SK-N-SH (cell line): ENCODE measurements around the gene PLCB3. TPM values are rescaled to one million over a fixed set of nuclear protein-coding genes. Genes with fewer than 3 reads are reported as not detected.
A peak's percentile ranks its signal among the peaks of the same experiment; 100 is the strongest.

Source experiments
- CTCF ChIA-PET: fragments of 300-600, 350-600 bp; formaldehyde crosslinking; extraction: SDS; loops from one replicate; lab custom pipeline; 2021; lab: Yijun Ruan, JAX
- POLR2A ChIA-PET: fragments of 350-600 bp; sonication (Branson Sonifier 250); formaldehyde crosslinking; extraction: SDS; loops from one replicate; lab custom pipeline; 2020; ENCODE audit warnings: antibody characterized with exemption, inconsistent platforms; lab: Yijun Ruan, JAX
- DNase-seq: peaks from one replicate; pipeline ENCODE4 v3.0.0; 2012
- H2AFZ ChIP-seq: fragments of 200-600 bp; sonication (generic); 2 replicates; pipeline ENCODE4 v1.8.1; 2016; ENCODE audit warnings: antibody characterized with exemption, mild to moderate bottlenecking, low read depth
- H3F3A ChIP-seq: fragments of 200-600 bp; sonication (generic); replicated peaks from 2 replicates; pipeline ENCODE3; 2016; ENCODE audit warnings: antibody characterized with exemption, mild to moderate bottlenecking; ENCODE audit not compliant: insufficient read depth
- H3K27ac ChIP-seq, 2 experiments: fragments of 200-500 bp in 1 of 2; fragments of 200-600 bp in 1 of 2; sonication (Bioruptor generic) in 1 of 2; sonication (generic), shearing (Covaris generic) in 1 of 2; 2 replicates each; pipeline versions ENCODE4 v1.5.1 to v1.6.1; 2014 to 2016; ENCODE audit warnings: low read depth in 2 of 2, inconsistent platforms in 1 of 2, low read length in 1 of 2, mild to moderate bottlenecking in 1 of 2, mixed read lengths in 1 of 2
- H3K27me3 ChIP-seq: fragments of 200-600 bp; sonication (generic), shearing (Covaris generic); 2 replicates; pipeline ENCODE4 v1.6.1; 2016; ENCODE audit warnings: mixed run types; ENCODE audit not compliant: insufficient read depth
- H3K36me3 ChIP-seq, 2 experiments: fragments of 200-500 bp in 1 of 2; fragments of 200-600 bp in 1 of 2; sonication (Bioruptor generic) in 1 of 2; sonication (generic) in 1 of 2; replicated peaks in 1 of 2; 2 replicates each; pipeline versions ENCODE3 to v1.5.1; 2014 to 2016; ENCODE audit warnings: low read length in 1 of 2, mild to moderate bottlenecking in 1 of 2; ENCODE audit not compliant: insufficient read depth in 2 of 2, control insufficient read depth in 1 of 2
- H3K4me1 ChIP-seq, 2 experiments: fragments of 200-500 bp in 1 of 2; fragments of 200-600 bp in 1 of 2; sonication (Bioruptor generic) in 1 of 2; sonication (generic), shearing (Covaris generic) in 1 of 2; 2 replicates each; pipeline versions ENCODE4 v1.5.1 to v1.6.1; 2014 to 2016; ENCODE audit warnings: low read depth in 1 of 2, low read length in 1 of 2, mixed run types in 1 of 2; ENCODE audit not compliant: insufficient read depth in 2 of 2, control insufficient read depth in 1 of 2
- H3K4me2 ChIP-seq: fragments of 200-600 bp; sonication (generic), shearing (Covaris generic); 2 replicates; pipeline ENCODE4 v1.6.1; 2017; ENCODE audit warnings: mixed run types
- H3K4me3 ChIP-seq, 2 experiments: fragments of 200-500 bp in 1 of 2; fragments of 200-600 bp in 1 of 2; sonication (Bioruptor generic) in 1 of 2; sonication (generic), shearing (Covaris generic) in 1 of 2; 2 replicates each; pipeline versions ENCODE4 v1.5.1 to v1.8.1; 2014 to 2016; ENCODE audit warnings: low read depth in 2 of 2, inconsistent platforms in 1 of 2, low read length in 1 of 2, mild to moderate bottlenecking in 1 of 2, mixed read lengths in 1 of 2, moderate library complexity in 1 of 2
- H3K79me2 ChIP-seq: fragments of 200-600 bp; sonication (generic); 2 replicates; pipeline ENCODE4 v1.8.1; 2017; ENCODE audit warnings: mild to moderate bottlenecking; ENCODE audit not compliant: insufficient read depth
- H3K9ac ChIP-seq: fragments of 200-600 bp; sonication (generic); 2 replicates; pipeline ENCODE4 v1.6.1; 2017; ENCODE audit warnings: mixed run types
- H3K9me2 ChIP-seq: fragments of 200-600 bp; sonication (generic); 2 replicates; pipeline ENCODE4 v1.6.1; 2017; ENCODE audit warnings: mixed run types
- H3K9me3 ChIP-seq: fragments of 200-600 bp; sonication (generic); 2 replicates; pipeline ENCODE4 v1.6.1; 2017; ENCODE audit warnings: mixed run types, mild to moderate bottlenecking, moderate library complexity
- H4K20me1 ChIP-seq: fragments of 200-600 bp; sonication (generic); 2 replicates; pipeline ENCODE4 v1.6.1; 2017; ENCODE audit warnings: mild to moderate bottlenecking, mixed run types; ENCODE audit not compliant: insufficient read depth
- CHD2 ChIP-seq: fragments of 150-350 bp; IDR thresholded peaks from 2 replicates; pipeline ENCODE4 v1.6.1; 2018; ENCODE audit warnings: low read length; ENCODE audit not compliant: partially characterized antibody
- ELF1 ChIP-seq: IDR thresholded peaks from 2 replicates; pipeline ENCODE4 v1.4.0; 2012
- EP300 ChIP-seq, 2 experiments: IDR thresholded peaks; 2 replicates each; pipeline versions ENCODE4 v1.4.0 to v1.6.1; 2012; ENCODE audit warnings: borderline replicate concordance in 1 of 2, low read depth in 1 of 2, low read length in 1 of 2
- EZH2phosphoT487 ChIP-seq: fragments of 200-600 bp; sonication (generic); IDR thresholded peaks from 2 replicates; pipeline ENCODE4 v1.6.1; 2017; ENCODE audit warnings: low read depth, mixed run types, mild to moderate bottlenecking, antibody characterized with exemption, moderate library complexity, borderline replicate concordance
- FOSL2 ChIP-seq: IDR thresholded peaks from 2 replicates; pipeline ENCODE4 v1.4.0; 2012; ENCODE audit warnings: low read depth, mild to moderate bottlenecking, moderate library complexity, borderline replicate concordance
- GATA2 ChIP-seq: sonication (generic); formaldehyde crosslinking; IDR thresholded peaks from 2 replicates; pipeline ENCODE4 v1.5.0; 2020; ENCODE audit warnings: mild to moderate bottlenecking, missing genetic modification reagents
- MXI1 ChIP-seq: IDR thresholded peaks from 2 replicates; pipeline ENCODE4 v1.6.1; 2012; ENCODE audit warnings: mild to moderate bottlenecking, low read depth, low read length, improper control_type of control experiment
- NFIC ChIP-seq: IDR thresholded peaks from 2 replicates; pipeline ENCODE4 v1.4.0; 2012; ENCODE audit warnings: borderline replicate concordance
- RFX5 ChIP-seq: IDR thresholded peaks from 2 replicates; pipeline ENCODE4 v1.6.1; 2012; ENCODE audit warnings: mild to moderate bottlenecking, improper control_type of control experiment, low read length
- RXRA ChIP-seq: IDR thresholded peaks from 2 replicates; pipeline ENCODE4 v1.4.0; 2012; ENCODE audit warnings: low read depth, mild to moderate bottlenecking, borderline replicate concordance
- SMC3 ChIP-seq: IDR thresholded peaks from 2 replicates; pipeline ENCODE4 v1.6.1; 2012; ENCODE audit warnings: low read depth, low read length, improper control_type of control experiment
- TEAD4 ChIP-seq: IDR thresholded peaks from 2 replicates; pipeline ENCODE4 v1.4.0; 2012; ENCODE audit warnings: mild to moderate bottlenecking, borderline replicate concordance; ENCODE audit not compliant: insufficient read depth
- YY1 ChIP-seq: IDR thresholded peaks from 2 replicates; pipeline ENCODE4 v1.4.0; 2012; ENCODE audit warnings: low read depth, mild to moderate bottlenecking
- WGBS: methylation state at CpG from one replicate; pipeline ENCODE4 v1.1.6; 2017; ENCODE audit warnings: low lambda C conversion rate; 5-methylcytosine and 5-hydroxymethylcytosine counted together
- polyA plus RNA-seq, 3 experiments: library from polyadenylated mRNA; depleted of rRNA; stranded (reverse); fragments of >200 nt; gene quantifications; 2 replicates each; pipeline ENCODE4 v1.2.3, GENCODE V29; 2012
- TF ChIP-seq, protein P1 (sequence below): fragments of 150-350 bp; IDR thresholded peaks from 2 replicates; pipeline ENCODE4 v1.6.1; 2016; ENCODE audit warnings: mild to moderate bottlenecking, low read depth, low read length
- TF ChIP-seq, protein P2 (sequence below): IDR thresholded peaks from 2 replicates; pipeline ENCODE4 v1.6.1; 2012; ENCODE audit warnings: mild to moderate bottlenecking, low read depth, low read length, moderate library complexity
- TF ChIP-seq, protein P3 (sequence below): IDR thresholded peaks from 2 replicates; pipeline ENCODE4; 2012
- TF ChIP-seq, protein P4 (sequence below): IDR thresholded peaks from 2 replicates; pipeline ENCODE4 v1.4.0; 2012; ENCODE audit warnings: low read depth

Gene PLCB3
- polyA plus RNA-seq, 1 of the 3 experiments (the other 2 are of a cell fraction) = 30.4 TPM

DNA sequence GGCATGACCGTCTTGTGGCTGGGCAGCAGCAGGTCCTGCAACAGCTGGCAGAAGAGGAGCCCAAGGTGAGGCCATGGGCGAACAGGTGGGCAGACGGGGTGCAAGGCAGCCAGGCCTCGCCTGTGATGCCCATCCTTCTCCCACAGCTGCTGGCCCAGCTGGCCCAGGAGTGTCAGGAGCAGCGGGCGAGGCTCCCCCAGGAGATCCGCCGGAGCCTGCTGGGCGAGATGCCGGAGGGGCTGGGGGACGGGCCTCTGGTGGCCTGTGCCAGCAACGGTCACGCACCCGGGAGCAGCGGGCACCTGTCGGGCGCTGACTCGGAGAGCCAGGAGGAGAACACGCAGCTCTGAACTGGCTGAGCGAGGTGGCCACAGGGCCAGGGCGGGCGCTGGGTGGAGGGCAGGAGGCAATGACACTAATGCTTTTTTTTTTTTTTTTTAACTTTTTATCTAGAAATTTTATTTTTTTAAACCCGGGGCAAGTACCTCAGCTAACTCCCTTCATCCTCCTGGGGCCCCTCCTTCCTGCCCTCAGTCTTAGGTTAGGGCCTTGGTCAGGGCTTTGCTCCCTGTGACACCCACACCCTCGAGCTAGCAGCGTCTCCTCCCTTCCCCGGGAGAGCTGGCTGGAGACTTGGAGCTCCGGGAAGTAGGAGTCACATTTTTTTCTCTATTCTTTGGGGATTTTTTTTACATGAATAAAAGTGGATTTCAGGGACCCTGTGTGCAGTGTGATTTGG is 16.0 kb downstream of the PLCB3 start:
- Histone ChIP-seq H3K4me2 (no peak overlapping the region), H3K9me3 (no peaks in the 10 kb centered on the region), H3K27ac (peak overlapping the region; percentile 88 to 97; a peak in 3 of 4 replicates), H3K79me2 (peaks cover 10% of the 10 kb centered on the region), H3K9me2 (no peaks in the 10 kb centered on the region), H4K20me1 (no peaks in the 10 kb centered on the region), H3K4me3 (no peak overlapping the region), H3K4me1 (peaks cover 12 to 60% of the 10 kb centered on the region in 2 experiments; a peak in 3 of 4 replicates), H2AFZ (no peak overlapping the region), H3K36me3 (peaks cover 15 to 25% of the 10 kb centered on the region in 2 experiments), H3F3A (peaks cover 34% of the 10 kb centered on the region), H3K27me3 (no peaks in the 10 kb centered on the region)
- POLR2A ChIA-PET = interaction anchor here (0.7 to 6.5 kb wide), 4 partner anchors 21 to 1235 kb away, joined by 3 to 112 read pairs (median 4); partner anchors contain the start of genes FKBP2, NUDT22, PLCB3 and PPP1R14B
- CTCF ChIA-PET = interaction anchor here (0.8 to 6.9 kb wide), 5 partner anchors 13 to 92 kb away, joined by 3 to 89 read pairs (median 4); partner anchors contain the start of genes ESRRA, PLCB3 and RPS6KA4
- no peak for DNase-seq
- TF ChIP-seq EZH2phosphoT487 = no peak
- TF ChIP-seq TEAD4 = no peak
- TF ChIP-seq, protein P1, sequence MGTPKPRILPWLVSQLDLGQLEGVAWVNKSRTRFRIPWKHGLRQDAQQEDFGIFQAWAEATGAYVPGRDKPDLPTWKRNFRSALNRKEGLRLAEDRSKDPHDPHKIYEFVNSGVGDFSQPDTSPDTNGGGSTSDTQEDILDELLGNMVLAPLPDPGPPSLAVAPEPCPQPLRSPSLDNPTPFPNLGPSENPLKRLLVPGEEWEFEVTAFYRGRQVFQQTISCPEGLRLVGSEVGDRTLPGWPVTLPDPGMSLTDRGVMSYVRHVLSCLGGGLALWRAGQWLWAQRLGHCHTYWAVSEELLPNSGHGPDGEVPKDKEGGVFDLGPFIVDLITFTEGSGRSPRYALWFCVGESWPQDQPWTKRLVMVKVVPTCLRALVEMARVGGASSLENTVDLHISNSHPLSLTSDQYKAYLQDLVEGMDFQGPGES = no peak
- TF ChIP-seq, all 33 proteins: peak for 0
- no peak overlapping the region for H3K9ac ChIP-seq
- WGBS = 90% methylated on average over 21 of the region's 27 CpGs

DNA sequence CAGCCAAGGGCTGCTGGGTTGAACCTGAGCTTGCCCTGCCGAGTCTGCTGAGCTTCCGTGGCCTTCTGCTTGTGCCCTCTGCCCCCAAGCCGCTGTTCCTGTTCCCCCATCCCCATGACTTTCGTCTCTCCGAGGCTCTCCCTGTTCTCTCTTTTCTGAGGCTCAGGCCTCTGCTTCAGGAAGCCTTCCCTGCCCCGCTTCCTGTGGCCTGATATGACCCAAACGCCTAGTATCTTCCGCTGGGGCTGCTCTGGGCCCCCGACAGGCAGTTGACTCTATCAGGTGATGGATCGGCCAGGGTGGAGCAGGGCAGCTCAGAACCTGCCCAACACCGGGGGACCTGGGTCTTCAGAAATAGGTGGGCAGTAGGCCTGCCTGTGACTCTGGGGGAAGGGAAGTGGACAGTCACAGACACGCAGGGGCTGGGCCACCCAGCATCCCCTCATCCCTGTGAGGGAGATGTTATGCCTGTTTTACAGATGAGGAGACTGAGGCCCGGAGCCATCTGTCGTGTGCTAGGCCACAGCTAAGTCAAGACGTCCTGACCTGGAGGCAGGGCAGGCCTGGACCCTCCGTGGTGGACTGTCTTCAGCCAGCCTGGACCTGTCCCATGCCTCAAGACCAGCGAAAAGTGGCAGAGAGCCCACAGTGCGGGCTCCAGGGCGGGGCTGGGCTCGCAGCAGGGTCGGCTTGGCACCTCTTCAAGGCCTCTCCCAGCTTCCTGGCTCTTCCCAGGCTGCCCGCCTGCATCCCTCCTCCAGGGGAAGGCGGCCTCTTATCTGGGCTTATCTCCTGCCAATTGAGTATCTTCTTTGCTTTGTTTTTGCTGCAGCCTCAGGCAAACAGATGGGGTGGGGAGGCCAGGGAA is 16.9 kb downstream of the PLCB3 start:
- peak; percentile 77 for DNase-seq
- ChIA-PET CTCF (interaction anchor here (0.6 to 6.9 kb wide), 11 partner anchors 10 to 376 kb away, joined by 3 to 89 read pairs (median 4); partner anchors contain the start of genes ESRRA, KCNK4, PLCB3 and PRDX5), POLR2A (interaction anchor here (0.9 to 6.5 kb wide), 8 partner anchors 11 to 64 kb away, joined by 3 to 112 read pairs (median 3); partner anchors contain the start of genes BAD, ESRRA, FKBP2 and NUDT22)
- H3K4me1 ChIP-seq = peaks cover 12 to 55% of the 10 kb centered on the region in 2 experiments; a peak in 3 of 4 replicates
- no peak overlapping the region for H2AFZ ChIP-seq
- peaks cover 19% of the 10 kb centered on the region for H3K79me2 ChIP-seq
- H4K20me1 ChIP-seq = no peaks in the 10 kb centered on the region
- peaks cover 40% of the 10 kb centered on the region for H3F3A ChIP-seq
- WGBS = 74% methylated on average over 16 of the region's 23 CpGs
- H3K9me2 ChIP-seq = no peaks in the 10 kb centered on the region
- H3K36me3 ChIP-seq = peaks cover 15 to 20% of the 10 kb centered on the region in 2 experiments
- H3K27ac ChIP-seq = peak overlapping the region; percentile 88 to 97
- H3K27me3 ChIP-seq = no peaks in the 10 kb centered on the region
- peak overlapping the region; percentile 89 for H3K4me2 ChIP-seq
- H3K9me3 ChIP-seq = no peaks in the 10 kb centered on the region
- peak overlapping the region in 1 of 2 experiments; percentile 60; a peak in 2 of 4 replicates for H3K4me3 ChIP-seq
- H3K9ac ChIP-seq = peak overlapping the region; percentile 63
- TF ChIP-seq TEAD4 = no peak
- TF ChIP-seq EZH2phosphoT487 = no peak
- TF ChIP-seq CHD2 = peak; percentile 6
- TF ChIP-seq ELF1 = no peak
- TF ChIP-seq GATA2 = peak; percentile 90
- TF ChIP-seq, protein P2, sequence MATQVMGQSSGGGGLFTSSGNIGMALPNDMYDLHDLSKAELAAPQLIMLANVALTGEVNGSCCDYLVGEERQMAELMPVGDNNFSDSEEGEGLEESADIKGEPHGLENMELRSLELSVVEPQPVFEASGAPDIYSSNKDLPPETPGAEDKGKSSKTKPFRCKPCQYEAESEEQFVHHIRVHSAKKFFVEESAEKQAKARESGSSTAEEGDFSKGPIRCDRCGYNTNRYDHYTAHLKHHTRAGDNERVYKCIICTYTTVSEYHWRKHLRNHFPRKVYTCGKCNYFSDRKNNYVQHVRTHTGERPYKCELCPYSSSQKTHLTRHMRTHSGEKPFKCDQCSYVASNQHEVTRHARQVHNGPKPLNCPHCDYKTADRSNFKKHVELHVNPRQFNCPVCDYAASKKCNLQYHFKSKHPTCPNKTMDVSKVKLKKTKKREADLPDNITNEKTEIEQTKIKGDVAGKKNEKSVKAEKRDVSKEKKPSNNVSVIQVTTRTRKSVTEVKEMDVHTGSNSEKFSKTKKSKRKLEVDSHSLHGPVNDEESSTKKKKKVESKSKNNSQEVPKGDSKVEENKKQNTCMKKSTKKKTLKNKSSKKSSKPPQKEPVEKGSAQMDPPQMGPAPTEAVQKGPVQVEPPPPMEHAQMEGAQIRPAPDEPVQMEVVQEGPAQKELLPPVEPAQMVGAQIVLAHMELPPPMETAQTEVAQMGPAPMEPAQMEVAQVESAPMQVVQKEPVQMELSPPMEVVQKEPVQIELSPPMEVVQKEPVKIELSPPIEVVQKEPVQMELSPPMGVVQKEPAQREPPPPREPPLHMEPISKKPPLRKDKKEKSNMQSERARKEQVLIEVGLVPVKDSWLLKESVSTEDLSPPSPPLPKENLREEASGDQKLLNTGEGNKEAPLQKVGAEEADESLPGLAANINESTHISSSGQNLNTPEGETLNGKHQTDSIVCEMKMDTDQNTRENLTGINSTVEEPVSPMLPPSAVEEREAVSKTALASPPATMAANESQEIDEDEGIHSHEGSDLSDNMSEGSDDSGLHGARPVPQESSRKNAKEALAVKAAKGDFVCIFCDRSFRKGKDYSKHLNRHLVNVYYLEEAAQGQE = no peak
- no peak for TF ChIP-seq MXI1
- TF ChIP-seq EP300 (IDR thresholded peaks at IDR 0.05; ENCODE audit: borderline replicate concordance in 1 of 2, low read depth in 1 of 2, low read length in 1 of 2) = peak in 1 of 2 experiments; percentile 52; a peak in 1 of 4 replicates
- no peak for TF ChIP-seq RFX5
- no peak for TF ChIP-seq SMC3
- peak; percentile 55 for TF ChIP-seq NFIC
- TF ChIP-seq RXRA = no peak
- TF ChIP-seq, protein P3, sequence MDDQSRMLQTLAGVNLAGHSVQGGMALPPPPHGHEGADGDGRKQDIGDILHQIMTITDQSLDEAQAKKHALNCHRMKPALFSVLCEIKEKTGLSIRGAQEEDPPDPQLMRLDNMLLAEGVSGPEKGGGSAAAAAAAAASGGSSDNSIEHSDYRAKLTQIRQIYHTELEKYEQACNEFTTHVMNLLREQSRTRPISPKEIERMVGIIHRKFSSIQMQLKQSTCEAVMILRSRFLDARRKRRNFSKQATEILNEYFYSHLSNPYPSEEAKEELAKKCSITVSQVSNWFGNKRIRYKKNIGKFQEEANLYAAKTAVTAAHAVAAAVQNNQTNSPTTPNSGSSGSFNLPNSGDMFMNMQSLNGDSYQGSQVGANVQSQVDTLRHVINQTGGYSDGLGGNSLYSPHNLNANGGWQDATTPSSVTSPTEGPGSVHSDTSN = no peak
- no peak for TF ChIP-seq YY1
- TF ChIP-seq FOSL2 = no peak
- TF ChIP-seq, protein P4, sequence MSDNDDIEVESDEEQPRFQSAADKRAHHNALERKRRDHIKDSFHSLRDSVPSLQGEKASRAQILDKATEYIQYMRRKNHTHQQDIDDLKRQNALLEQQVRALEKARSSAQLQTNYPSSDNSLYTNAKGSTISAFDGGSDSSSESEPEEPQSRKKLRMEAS = no peak
